Gastrocnemius medialis (tissue), 4 donors: ENCODE data around the gene BTRC.

ENCODE experiments used
- POLR2A ChIP-seq, 2 donors: fragments of 450-650 bp; IDR thresholded peaks; one replicate each; pipeline ENCODE4 v1.6.1; 2017; ENCODE audit warnings: antibody characterized with exemption in 2 of 2, mild to moderate bottlenecking in 2 of 2, moderate library complexity in 2 of 2
- TF ChIP-seq, protein P1 (sequence below), 5 experiments: fragments of 450-650 bp in 3 of 5; fragments of 200-600 bp in 2 of 5; sonication (generic) in 2 of 5; IDR thresholded peaks in 4 of 5; conservative IDR thresholded peaks in 1 of 5; 1 replicate in 4 of 5; 2 replicates in 1 of 5; pipeline ENCODE4 v1.5.1; 2016 to 2019; ENCODE audit warnings: antibody characterized with exemption in 5 of 5, mild to moderate bottlenecking in 3 of 5, moderate library complexity in 3 of 5

DNA sequence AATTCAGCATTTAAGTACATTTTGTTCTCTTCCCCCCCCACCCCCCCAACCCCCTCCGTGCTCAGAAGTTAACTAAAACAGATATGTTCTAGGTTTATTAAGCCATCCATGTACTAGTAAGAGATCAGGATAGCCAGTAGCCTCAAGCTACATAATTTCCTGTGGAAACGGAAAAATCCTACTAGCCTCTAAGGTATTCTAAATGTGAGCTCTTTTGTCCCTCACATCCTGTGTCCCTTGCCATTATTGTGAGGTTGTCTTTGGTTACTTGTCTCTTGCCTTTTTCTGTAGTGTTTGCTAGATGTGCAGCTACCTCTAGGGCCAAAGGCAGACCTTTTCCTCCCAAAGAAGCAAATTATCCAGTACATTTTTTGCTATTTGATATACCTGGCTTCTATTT lies 92.1 kb downstream of the BTRC start:
- TF ChIP-seq, protein P1, sequence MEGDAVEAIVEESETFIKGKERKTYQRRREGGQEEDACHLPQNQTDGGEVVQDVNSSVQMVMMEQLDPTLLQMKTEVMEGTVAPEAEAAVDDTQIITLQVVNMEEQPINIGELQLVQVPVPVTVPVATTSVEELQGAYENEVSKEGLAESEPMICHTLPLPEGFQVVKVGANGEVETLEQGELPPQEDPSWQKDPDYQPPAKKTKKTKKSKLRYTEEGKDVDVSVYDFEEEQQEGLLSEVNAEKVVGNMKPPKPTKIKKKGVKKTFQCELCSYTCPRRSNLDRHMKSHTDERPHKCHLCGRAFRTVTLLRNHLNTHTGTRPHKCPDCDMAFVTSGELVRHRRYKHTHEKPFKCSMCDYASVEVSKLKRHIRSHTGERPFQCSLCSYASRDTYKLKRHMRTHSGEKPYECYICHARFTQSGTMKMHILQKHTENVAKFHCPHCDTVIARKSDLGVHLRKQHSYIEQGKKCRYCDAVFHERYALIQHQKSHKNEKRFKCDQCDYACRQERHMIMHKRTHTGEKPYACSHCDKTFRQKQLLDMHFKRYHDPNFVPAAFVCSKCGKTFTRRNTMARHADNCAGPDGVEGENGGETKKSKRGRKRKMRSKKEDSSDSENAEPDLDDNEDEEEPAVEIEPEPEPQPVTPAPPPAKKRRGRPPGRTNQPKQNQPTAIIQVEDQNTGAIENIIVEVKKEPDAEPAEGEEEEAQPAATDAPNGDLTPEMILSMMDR (IDR thresholded peaks at IDR 0.05 in 4 of 5, conservative IDR thresholded peaks at IDR 0.05 in 1 of 5) = no peak
- TF ChIP-seq POLR2A (IDR thresholded peaks at IDR 0.05) = no peak
